ENCODE results near the gene H3-3A.

H3-3A gene

DNA sequence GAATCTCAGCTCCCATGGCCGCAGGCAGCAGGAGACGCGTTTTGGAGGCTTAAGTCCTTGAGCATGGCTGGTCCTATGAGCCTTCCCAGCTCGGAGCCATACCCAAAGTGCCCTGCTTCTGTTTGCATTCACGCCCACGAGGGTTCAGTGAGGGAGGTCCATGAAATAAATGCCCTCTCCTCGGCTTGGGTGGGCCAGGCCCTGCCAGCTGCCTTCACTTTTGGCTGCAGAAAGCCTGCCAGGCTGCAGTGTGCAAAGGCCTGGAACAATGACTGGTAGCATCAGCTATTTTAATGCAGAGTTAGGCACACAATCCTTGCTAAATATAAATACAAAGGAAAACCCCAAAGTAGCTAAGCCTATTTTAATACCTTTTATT lies 49.4 kb downstream of the H3-3A start:
- H3K4me3 ChIP-seq (ENCODE audit: low read depth, low read length) = no peak overlapping the region
- no peak for DNase-seq (ENCODE audit: low read depth)
- TF ChIP-seq, protein P1, sequence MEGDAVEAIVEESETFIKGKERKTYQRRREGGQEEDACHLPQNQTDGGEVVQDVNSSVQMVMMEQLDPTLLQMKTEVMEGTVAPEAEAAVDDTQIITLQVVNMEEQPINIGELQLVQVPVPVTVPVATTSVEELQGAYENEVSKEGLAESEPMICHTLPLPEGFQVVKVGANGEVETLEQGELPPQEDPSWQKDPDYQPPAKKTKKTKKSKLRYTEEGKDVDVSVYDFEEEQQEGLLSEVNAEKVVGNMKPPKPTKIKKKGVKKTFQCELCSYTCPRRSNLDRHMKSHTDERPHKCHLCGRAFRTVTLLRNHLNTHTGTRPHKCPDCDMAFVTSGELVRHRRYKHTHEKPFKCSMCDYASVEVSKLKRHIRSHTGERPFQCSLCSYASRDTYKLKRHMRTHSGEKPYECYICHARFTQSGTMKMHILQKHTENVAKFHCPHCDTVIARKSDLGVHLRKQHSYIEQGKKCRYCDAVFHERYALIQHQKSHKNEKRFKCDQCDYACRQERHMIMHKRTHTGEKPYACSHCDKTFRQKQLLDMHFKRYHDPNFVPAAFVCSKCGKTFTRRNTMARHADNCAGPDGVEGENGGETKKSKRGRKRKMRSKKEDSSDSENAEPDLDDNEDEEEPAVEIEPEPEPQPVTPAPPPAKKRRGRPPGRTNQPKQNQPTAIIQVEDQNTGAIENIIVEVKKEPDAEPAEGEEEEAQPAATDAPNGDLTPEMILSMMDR (IDR thresholded peaks at IDR 0.05; ENCODE audit: low read depth, low read length, missing control alignments) = no peak

DNA sequence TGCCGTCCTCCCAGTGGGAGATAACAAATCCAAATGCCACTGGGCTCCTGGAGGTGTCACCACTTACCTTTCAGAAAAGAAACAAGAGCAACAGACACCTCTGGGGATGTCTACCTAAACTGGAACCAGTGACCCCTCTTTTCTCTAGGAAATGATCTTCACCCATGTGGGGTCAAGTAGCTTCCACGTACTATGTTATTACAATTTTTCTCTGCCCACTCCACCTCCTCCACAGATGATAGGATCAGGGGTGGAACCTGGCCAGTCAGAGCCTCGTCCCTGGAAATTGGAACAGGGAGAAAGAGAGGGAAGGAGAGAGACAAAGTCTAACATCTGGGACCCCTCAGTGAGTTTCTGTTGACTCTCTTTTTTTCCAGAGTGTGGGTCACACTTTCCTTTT lies 50.1 kb downstream of the H3-3A start:
- no peak for DNase-seq (ENCODE audit: low read depth)
- H3K4me3 ChIP-seq (ENCODE audit: low read depth, low read length) = no peak overlapping the region
- TF ChIP-seq, protein P1 (IDR thresholded peaks at IDR 0.05; ENCODE audit: low read depth, low read length, missing control alignments) = no peak

DNA sequence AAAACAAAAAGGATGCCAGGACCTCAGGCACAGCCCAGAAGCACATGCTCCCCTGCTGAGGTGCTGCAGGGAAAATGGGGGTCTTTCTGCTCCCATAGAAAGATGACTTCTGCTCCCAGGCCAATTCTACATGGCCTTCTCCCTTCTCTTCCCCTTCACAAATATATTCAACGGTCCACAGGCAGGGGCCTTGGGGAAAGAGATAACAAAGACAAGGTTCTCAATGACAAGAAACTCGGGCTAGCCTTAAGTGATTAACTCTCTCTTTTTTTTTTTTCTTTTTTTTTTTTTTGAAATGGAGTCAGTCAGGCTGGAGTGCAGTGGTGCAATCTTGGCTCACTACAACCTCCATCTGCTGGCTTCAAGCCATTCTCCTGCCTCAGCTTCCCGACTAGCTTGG lies 54.2 kb downstream of the H3-3A start:
- no peak for DNase-seq (ENCODE audit: low read depth)
- TF ChIP-seq, protein P1 (IDR thresholded peaks at IDR 0.05; ENCODE audit: low read depth, low read length, missing control alignments) = no peak
- H3K4me3 ChIP-seq (ENCODE audit: low read depth, low read length) = no peak overlapping the region

DNA sequence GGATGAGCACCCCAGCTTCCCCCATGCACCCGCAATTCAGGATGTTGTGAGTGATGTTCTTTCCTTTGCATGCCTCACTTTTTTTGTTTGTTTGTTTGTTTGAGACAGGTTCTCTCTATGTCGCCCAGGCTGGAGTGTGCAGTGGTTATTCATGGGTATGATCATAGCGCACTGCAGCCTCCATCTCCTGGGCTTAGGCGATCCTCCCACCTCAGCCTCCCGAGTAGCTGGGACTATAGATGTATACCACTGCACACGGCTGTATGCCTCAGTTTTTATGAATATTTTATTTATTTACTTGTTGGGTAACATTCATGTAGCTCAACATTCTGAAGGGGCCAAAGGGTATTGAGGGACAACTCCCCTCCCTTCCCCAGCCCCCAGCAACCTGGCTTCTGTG lies 54.8 kb downstream of the H3-3A start:
- H3K4me3 ChIP-seq (ENCODE audit: low read depth, low read length) = no peak overlapping the region
- no peak for DNase-seq (ENCODE audit: low read depth)
- TF ChIP-seq, protein P1 (IDR thresholded peaks at IDR 0.05; ENCODE audit: low read depth, low read length, missing control alignments) = no peak

DNA sequence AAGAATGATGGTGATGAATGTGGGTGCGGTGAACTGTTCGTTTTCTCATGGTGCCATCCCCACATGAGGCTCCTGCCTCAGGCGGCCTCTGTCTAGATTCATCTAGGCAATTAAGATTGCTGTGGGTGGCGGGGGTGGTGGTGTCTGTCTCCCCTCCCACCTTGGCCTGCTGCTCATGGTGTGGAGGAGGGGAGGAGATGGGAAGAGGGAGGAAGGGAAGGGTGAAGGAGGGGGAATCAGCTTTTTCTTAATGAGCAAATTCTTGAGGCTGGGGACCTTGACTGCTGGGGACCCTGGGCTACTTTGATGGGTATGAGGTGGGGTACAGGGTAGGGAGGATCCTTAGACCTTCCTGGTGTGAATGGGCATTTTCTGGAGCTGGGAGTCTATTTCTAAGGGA lies 55.8 kb downstream of the H3-3A start:
- DNase-seq (ENCODE audit: low read depth) = no peak
- TF ChIP-seq, protein P1 (IDR thresholded peaks at IDR 0.05; ENCODE audit: low read depth, low read length, missing control alignments) = no peak
- H3K4me3 ChIP-seq (ENCODE audit: low read depth, low read length) = no peak overlapping the region

DNA sequence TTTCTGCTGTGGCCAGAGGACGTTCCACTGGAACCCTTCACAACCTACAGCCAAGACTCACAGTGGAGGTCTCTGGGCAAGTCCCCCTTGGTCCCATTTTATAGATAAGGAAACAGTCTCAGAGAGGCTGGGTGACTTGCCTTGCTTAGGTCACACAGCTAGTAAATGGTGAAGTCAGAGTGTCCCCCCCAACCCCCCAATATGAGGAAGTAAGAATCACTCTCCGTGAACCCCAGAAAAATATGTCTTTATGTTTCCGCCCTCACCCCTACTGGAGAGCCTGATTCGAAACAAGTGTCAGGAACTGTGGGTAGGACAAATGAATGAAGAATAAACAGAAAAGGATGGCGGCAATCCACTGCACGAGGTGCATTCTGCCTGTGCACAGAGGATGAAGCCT lies 56.7 kb downstream of the H3-3A start:
- TF ChIP-seq, protein P1 (IDR thresholded peaks at IDR 0.05; ENCODE audit: low read depth, low read length, missing control alignments) = no peak
- DNase-seq (ENCODE audit: low read depth) = no peak
- H3K4me3 ChIP-seq (ENCODE audit: low read depth, low read length) = no peak overlapping the region

DNA sequence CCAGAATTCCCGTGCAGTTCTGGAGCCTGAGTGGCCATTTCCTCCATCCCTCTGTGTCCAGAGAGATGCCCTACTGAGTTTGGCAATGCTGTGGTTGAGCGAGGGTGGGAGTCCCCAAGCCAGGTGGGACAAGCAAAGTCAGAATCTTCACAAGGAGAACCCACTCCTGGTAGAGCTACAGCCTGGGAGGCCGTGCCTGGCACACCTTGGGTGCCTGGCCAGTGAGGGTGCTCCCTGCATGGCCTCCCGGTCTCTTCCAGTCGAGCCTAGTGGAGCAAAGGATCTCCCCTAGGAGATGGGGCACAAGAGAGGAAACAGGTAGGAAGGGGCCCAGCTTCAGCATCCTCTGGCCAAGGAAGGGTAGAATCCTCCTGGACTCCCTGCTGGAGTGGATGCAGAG lies 57.9 kb downstream of the H3-3A start:
- DNase-seq (ENCODE audit: low read depth) = no peak
- TF ChIP-seq, protein P1 (IDR thresholded peaks at IDR 0.05; ENCODE audit: low read depth, low read length, missing control alignments) = no peak
- H3K4me3 ChIP-seq (ENCODE audit: low read depth, low read length) = no peak overlapping the region
